ENCODE measurements around the gene IGF1R.

IGF1R gene

DNA sequence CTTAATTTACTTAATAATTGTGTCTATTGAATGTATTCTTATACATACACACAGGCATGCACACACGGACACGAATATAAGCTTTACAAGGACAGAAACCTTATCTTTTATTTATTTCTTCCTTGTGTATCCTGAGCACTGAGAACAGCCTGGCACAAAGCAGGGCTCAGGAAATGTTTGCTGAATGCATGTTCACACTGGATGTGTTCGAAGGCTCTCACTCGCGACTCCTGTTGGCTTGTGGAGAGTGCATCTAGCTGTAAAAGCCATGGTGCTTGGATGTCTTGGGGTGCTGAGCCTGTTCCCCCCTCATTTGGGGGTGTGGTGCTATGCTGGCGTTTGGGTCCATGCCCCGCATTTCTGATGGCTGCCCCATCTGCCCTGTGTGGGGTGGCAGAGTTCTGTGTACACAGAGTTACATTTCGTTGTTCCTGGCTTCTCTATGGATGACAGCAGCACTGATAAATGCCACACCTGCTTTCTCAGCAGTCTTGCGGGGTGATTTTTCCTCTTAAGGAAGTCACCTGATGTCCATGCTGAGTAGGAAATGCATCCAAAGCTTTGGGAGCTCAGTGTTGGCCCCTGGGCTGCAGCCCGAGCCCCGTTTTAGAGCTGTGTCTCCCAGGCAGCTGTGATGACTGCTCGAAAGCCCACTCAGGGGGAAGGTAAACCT, 148.5 kb downstream of the IGF1R start:
- DNase-seq (ENCODE audit: low read depth in 2 of 2) = no peak

DNA sequence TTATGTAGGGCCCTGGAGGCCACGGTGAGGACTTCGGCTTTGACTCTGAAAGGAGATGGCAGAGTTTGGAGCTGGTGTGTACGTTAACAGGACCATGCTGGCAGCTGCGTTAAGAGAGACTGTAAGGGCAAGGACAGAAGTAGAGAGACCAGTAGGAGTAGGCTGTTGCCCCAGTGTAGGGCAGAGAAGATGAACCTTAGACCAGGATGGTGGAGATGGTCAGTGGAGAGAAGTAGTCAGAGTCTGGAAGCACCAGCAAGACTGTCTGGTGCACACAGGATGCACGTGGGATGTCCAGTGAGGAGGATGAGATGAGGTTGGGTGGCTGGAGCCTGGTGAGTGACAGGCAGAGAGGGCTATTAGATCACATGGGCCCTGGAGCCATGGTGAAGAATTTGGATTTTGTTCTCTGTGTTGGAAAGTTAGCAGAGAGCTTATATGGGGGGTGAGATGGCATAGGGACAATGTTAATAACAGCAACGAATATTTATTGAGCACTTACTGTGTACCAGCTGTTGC, 150.1 kb downstream of the IGF1R start:
- DNase-seq (ENCODE audit: low read depth in 2 of 2) = no peak

DNA sequence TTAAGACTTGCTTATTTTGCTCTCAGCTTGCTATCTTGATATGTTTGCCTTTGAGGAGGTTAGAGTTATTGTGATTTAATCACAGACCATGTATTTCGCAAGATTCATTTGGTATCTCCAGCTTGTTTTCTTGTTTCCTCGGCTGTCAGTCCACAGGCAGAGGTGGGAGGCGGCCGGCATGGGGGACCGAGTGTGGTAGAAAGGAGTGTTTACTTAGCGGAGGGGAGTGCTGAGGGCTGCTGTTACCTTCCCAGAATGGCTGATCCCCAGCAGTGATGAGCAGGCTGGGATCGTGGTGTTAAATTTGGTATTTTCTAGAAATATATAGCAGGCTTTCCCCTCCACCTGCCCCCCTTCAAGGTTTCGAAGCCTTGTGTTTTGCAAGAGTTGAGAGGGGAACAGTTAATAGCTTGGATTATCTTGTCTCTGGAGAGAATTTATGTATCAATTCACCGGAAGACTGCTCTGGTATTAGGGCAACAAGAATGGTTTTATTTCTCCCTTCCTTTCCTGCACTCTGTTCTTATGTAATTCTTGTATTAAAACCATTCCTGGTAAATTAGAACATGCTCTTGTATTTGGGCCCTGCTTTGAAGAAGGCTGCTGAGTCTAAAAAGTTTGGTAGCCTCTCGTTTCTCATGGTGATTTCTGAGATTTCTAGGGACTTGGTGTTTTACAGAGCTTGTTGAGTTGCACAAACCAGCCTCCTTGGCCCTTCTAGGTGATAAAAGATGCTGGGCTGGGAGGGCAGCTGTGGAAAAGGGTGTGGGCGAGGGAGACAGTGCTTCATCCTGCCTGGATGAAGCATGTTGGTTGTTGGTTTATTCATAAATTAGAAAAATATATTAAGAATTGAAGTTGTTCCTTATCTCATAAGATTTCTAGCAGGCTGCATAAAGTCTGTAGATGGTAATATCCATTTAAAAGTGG, 151.4 kb downstream of the IGF1R start:
- no peak for DNase-seq (ENCODE audit: low read depth in 2 of 2)

DNA sequence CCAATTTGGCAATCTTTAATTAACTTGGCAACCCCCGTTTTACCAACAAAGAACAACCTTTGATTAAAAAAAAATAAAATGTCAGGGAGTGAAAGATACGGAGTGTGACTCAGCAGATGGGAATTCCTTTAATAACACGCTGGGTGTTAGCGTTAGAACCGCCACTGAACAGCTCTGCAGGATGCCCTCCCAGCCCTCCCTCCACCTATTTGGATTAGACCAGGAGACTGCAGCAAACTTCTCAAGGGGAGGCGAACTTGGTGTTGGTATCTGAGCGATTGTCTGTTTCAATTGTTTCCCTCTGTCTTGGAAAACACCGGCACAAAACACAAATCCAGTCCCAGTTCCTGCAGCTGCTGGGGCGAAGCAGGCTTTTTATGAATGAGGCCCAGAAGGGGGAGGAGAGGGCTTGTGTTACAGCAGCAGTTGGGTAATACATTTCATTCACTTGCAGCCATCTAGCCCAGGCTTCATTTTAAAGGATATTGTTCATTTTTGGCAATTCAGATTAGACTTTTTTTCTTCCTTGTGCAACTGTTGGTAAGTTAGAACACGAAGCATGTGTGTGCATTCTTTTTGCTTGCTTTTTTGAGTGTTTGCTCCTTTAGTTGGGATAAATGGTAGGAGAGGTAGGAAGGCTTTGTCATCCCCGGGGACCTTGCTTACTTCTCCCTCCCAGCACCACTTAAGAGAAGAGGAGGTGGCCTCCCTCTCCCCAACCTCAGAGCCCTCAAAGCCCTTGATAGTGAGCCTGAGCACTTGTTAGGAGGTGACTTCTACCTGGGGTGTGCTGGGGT, 152.3 kb downstream of the IGF1R start:
- peak; percentile 67 to 76 for DNase-seq (ENCODE audit: low read depth in 2 of 2)

DNA sequence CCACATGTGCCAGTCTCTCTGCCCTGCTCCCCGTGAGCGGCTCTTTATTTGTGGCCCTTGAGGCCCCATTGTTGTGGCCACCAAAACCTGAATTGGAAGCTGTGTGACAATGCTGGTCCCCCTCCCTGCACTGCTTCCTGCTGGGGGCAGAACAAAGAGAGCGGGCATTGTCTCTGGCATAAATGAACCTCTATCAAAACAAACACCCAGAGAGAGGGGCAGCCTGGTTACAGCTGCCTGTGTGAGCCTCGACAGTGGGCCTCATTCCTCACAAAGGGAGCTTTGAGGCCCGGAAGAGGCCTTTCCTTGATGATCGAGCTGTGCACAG, 152.9 kb downstream of the IGF1R start:
- DNase-seq (ENCODE audit: low read depth in 2 of 2) = no peak

DNA sequence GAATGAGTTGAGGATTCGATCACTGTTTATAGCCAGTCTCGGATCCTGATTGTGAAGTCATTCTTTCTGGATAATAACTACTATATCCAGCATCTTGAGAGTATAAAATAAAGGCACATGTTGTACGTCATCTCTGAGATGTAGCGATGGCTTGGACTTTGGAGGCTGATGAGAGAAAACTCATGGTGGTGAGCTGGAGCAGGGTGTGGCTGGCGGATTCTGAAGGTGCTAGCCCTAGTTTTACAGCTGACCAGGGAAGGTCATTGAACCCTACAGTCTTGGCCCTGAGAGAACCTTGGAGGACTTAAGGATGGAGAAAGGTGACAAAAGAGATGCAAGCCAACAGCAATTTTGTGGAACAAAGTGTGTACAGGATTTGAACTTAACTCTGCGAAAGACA, 153.8 kb downstream of the IGF1R start:
- no peak for DNase-seq (ENCODE audit: low read depth in 2 of 2)

DNA sequence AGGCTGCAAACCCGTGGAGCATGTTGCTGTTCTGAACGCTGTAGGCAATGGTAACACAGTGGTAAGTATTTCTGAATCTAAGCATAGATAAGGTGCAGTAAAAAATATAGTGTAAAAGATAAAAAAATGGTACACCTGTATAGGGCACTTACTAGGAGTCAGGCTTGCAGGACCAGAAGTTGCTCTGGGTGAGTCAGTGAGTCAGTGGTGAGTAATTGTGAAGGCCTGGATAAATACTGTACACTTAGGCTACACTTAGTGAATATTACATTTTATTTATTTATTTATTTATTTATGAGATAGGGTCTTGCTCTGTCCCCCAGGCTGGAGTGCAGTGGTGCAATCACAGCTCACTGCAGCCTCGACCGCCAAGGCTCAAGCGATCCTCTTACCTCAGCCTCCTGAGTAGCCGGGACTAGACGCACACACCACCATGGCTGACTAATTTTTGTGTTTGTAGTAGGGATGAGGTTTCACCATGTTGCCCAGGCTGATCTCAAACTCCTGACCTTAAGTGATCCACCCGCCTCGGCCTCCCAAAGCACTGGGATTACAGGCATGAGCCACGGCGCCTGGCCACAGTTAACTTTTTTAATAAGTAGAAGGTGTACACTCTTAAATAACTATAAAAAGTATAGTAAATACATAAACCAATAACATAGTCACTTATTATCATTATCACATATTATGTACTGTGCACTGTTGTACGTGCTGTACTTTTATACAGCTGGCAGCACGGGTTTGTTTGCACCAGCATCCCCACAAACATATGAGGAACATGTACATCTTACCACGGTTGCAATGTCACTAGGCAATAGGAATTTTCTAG, 155.1 kb downstream of the IGF1R start:
- no peak for DNase-seq (ENCODE audit: low read depth in 2 of 2)

DNA sequence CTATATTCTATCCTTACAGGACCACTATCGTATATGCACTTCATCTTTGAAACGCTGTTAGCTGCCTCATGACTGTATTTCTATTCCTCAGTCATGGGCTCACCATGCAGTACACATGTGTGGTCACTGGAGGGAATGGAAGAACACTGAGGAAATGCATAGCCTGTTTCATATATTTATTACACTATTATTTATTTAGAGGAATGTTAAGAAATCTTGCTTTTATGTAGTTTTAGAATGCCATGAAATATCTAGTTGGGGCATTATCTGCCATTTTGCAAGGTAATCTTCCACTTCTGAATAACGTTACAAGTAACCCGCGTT, 155.7 kb downstream of the IGF1R start:
- no peak for DNase-seq (ENCODE audit: low read depth in 2 of 2)

DNA sequence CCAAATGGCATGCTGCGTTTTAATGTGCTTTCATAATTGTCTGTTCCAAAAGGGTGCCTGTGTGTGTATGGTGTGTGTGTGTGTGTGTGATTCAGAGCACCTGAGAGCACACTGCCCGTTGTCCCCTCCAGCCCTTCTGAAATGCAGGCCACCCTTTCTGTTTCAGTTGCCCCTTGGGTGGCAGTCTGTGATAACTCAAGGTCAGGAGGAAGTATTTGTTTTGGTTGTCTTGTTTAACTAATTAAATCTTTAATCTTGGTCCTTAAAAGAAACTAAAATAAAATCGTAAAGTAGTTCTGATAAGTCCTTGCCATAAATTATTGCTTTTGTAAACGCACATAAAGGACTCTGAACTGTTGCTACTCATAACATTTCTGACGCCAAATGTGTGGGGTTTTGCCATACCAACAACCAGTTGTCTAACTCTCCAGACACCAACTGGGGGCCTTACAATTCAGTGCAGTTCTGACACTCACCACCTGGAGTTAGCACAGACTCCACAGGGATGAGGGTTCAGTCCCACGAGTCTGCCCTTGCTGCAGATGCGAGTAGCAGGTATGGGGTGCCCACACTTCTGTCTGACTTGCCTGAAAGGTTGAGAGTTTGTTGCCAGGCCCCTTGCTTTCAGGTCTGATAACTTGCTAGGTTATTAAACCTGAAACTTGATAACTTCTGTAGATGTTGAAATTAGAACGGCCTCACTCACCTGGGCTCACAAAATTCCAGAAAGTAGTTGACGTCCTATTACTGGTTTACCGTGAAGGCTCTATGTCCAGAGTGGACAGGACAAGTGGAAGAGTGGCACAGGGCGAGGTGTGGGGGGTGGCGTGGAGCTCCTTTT, 157.3 kb downstream of the IGF1R start:
- DNase-seq (ENCODE audit: low read depth in 2 of 2) = no peak

DNA sequence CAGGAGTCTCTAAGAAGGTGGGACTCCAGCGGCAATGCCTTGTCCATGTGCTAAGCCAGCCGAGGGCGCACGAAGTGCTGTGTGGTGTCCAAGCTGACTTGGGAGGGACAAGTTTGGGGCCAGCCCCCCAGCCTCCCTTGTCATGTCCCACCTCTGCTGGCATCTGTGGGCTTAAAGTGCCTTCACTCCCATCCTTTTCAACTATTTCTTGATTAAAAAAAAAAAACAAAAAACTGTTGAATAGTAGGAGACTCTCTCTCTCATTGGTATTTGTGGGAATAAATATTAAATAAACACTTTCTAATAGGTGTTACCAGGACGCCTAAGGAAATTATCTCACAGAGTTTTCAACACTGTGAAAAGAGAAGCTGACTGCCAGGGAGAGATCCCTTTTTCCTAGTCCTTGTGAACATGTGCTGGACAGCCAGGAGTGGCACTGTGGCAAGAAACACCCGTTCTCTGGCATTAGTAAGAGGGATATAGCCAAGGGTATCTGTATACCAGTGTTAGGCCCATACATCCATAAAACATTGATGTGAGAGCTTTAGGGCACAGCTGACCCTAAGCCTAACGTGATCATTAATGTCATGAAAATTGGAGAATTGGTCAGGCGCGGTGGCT, 158.0 kb downstream of the IGF1R start:
- DNase-seq (ENCODE audit: low read depth in 2 of 2) = no peak

DNA sequence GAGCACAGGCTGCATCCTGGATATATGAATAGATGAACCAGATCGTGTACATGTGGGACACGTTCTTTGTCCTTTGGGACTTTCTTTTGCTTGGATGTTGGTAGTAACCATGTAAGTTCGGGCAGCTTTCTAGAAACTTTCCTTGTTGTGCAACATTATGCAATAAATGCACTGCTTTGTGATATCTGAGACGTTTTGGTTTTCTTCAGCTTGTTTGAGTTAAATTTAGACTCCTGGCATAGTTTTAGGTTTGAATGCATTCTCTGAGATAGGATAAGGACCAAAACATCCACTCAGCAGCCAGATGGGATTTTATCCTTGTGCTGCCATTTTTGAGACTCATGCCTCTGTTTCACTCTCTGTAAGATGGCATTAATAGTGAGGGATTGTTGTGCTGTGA, 158.9 kb downstream of the IGF1R start:
- DNase-seq (ENCODE audit: low read depth in 2 of 2) = peak; percentile 88

DNA sequence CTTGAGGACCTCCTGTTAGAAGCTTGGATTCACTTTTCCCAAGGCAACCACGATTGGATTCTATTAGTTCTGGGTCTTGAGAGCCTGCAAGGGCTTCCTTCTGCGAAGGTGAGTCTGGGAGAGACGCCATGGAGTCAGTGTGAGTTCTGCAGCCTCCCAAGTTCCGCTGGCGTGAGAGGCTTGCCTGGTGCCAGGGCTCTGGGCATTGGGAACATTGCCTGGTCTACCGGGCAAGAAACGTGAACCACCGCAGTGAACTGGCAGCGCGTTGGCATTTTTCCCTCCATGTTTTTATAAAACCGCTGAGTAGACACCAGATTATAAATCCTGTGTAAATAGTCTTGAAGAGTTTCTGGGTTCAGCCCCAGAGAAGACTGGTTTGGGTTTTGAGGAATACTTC, 160.9 kb downstream of the IGF1R start:
- DNase-seq (ENCODE audit: low read depth in 2 of 2) = no peak

DNA sequence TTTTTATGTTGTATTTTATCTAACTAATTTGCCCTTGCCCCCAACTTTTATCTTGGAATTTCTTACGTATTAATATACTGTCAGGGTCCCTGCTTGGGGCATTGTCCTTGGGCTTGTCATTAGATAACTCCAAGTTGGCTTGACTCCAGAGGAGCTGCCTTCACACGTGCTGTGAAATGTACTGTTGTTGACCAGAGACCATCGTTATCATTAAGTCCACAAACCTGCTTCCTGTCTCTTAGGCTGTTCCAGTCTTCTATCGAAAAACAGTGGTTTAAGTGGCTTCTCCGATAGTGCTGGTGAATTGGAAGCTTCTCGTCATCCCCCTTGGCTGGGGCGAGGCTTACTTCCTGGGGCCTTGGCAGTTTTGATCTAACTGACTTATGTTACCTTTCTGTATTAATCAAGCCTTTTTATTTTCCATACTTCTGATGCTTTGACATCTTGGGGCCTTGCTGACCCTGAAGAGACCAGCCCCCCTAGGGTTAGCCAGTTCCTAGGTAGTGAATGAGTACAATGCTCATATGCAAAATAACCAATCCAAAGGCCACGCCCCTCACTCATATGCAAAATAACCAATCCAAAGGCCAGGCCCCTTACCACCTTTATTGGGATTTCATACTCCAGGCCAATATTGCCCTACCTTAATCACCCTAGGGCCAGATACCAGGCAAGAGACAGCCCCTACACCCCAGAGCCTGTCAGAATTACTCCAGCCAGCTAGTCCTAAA, 164.5 kb downstream of the IGF1R start:
- DNase-seq (ENCODE audit: low read depth in 2 of 2) = no peak

DNA sequence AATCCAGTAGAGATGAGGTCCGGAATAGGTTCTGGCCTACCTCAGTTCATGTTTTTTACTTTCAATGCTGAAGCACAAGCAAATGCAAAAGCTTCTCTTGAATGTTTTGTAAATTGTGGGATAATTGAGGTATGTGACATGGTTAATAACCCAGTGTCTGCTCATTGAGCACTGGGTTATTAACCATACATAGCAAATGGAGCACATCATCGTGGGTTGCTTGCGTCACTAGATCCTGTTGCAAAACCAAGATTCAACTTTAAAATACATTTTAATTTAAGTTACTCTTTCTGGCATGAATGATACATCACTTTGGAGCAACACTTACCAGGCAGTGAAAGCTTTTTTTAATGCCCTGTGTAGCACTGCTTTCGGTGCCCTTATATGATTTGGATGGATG, 165.6 kb downstream of the IGF1R start:
- DNase-seq (ENCODE audit: low read depth in 2 of 2) = no peak

DNA sequence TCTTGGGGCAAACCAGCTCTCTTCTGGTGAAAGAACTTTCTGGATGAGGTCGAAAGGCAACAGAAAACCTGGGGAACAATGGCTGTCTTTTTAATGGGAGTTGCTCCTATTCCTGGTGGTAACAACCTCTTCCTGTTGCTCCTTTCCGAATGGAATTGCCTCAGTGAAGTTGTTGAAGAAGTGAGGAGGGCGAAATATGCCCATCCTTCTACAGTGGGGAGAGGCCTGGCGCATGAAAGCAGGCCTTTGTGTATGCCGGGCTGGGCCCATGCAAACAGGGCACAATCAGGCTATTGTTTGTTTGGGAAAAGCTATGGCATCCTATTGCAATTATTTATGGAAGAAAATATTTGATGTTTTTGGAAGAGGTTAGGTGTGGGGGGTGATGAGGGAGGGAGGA, 166.9 kb downstream of the IGF1R start:
- DNase-seq (ENCODE audit: low read depth in 2 of 2) = no peak

DNA sequence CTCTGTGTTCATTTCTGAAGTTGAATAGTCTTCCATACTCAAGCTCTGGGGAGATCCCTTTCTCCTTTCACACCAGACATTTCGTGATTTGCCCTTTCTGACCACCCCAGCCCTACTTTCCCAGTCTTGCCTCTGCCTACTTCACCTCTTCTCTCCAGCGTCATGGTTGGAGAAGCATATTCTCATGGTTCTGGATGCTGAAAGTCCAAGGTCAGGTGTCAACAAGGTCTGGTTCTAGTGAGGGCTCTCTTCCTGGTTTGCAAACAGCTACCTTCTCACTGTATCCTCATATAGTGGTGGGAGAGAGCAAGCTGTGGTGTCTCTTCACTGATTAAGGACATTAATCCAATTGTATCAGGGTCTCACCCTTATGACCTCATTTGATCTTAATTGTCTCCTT, 169.4 kb downstream of the IGF1R start:
- no peak for DNase-seq (ENCODE audit: low read depth in 2 of 2)

DNA sequence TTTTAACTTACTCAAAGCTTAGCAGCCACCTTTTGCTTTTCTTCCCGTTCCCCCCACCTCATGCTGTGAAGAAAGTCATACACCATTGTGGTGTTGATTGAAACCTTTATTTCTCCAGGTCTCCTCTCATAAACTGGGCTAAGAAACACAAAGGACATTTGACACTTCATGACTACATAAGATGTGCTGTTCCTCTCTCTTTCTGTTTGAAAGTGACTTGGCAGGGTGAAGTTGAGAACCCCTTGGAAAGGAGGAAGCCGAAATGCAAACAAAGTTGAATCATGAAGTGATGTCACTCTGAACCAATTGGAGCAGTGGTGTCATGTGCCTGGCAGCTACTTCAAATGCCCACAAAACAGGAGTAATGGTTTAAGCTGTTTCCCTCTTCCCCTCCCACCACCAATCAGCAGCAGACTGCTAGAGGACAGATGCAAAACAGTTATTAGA, 174.7 kb downstream of the IGF1R start:
- DNase-seq (ENCODE audit: low read depth in 2 of 2) = peak in 1 of 2 experiments; percentile 39

DNA sequence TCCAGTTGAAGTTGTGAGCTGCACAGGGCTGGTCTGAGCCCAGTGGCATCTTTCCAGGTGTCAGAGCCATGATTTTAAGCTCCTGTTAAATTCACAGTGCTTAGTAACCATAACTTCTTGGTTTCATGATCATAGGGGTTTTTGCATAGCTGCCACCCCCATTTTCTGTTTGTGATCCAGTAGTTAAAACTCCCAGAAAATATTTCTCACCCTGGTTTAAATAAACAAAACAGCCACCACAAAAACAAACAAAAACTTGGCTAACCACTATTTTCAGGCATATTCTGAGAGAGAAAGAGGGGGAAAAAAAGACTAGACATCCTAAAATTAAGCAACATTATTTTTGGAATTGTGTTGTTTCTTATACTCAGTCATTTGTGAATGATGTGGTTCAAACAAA, 175.3 kb downstream of the IGF1R start:
- no peak for DNase-seq (ENCODE audit: low read depth in 2 of 2)

DNA sequence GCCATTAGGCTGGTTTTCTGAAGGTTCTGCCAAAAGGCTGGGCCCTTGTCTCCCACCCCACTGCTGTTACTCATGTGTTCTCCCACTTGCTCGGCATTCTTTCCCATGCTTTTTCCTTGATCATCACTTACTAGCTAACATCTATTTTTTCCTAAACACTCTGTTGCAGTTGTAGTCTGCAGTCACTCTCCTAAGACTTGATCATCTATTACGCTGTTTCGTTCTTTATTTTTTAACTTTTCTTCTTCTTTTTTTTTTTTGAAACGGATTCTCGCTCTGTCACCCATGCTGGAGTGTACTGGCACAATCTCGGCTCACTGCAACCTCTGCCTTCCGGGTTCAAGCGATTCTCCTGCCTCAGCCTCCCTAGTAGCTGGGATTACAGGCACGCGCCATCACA, 176.3 kb downstream of the IGF1R start:
- no peak for DNase-seq (ENCODE audit: low read depth in 2 of 2)

Data from fibroblast of skin of left biceps (primary cell).